Progenitor cell of endocrine pancreas (in vitro differentiated cells): Measurements from ENCODE around the gene KCNK18. TPM values are rescaled to one million over a fixed set of nuclear protein-coding genes. Genes with fewer than 3 reads are reported as not detected.
A peak's percentile ranks its signal among the peaks of the same experiment; 100 is the strongest.

Experiments used
- DNase-seq: peaks from one replicate; pipeline ENCODE4 v3.0.0; 2021; ENCODE audit warnings: low spot score; ENCODE audit not compliant: unreplicated experiment
- H3K27ac Mint-ChIP-seq: 2 replicates; pipeline ENCODE4 v1.8.0; 2021; ENCODE audit warnings: mild to moderate bottlenecking, moderate library complexity, mixed read lengths
- H3K27me3 Mint-ChIP-seq: 2 replicates; pipeline ENCODE4 v1.8.0; 2021; ENCODE audit warnings: mixed read lengths
- H3K36me3 Mint-ChIP-seq: 2 replicates; pipeline ENCODE4 v1.8.0; 2022; ENCODE audit warnings: mixed read lengths; ENCODE audit not compliant: insufficient read depth
- H3K4me1 Mint-ChIP-seq: 2 replicates; pipeline ENCODE4 v1.8.0; 2021; ENCODE audit warnings: low read depth, mixed read lengths
- H3K4me3 Mint-ChIP-seq: 2 replicates; pipeline ENCODE4 v1.8.0; 2021; ENCODE audit warnings: low read depth, mild to moderate bottlenecking, moderate library complexity, mixed read lengths
- H3K9me3 Mint-ChIP-seq: 2 replicates; pipeline ENCODE4 v1.8.0; 2021; ENCODE audit warnings: low read depth, mixed read lengths
- total RNA-seq: library from RNA; stranded (reverse); gene quantifications from 2 replicates; pipeline ENCODE4 v1.2.1, GENCODE V29; 2021
- TF ChIP-seq, protein P1 (sequence below): fragments of 200-600 bp; sonication (generic); IDR thresholded peaks from one replicate; pipeline ENCODE4 v1.5.0; 2021; ENCODE audit warnings: antibody characterized with exemption, mild to moderate bottlenecking; ENCODE audit not compliant: unreplicated experiment

Gene KCNK18
- total RNA-seq, 1 donor from 2014 or later = not detected

DNA sequence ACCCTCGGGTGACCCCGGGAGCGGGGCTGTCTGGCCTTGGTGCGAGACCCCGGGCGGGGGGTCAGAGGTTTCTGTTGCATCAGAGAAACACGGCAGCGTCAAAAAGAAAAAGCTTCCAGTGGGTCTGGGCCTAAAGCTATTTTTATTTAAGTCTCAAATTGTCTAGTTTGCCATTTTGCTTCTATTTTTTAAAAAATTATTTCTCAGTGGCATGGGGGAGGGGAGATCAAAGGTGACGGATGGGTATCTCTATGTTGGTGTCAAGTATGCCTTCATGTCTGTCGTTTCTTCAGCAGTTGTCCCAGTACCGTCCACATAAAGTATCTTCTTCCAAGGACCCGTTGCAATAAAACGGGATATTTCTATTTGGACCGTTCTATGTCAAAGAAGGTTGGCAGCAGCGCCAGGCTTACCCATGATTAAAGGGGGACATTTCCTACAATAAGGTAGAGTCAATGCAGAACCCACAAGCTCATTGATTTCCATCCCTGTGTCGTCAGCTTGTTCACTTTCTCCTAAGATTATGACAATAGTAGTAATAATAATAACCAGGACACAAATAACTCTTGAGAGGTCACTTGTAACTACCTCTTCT, 33.2 kb upstream of the KCNK18 start:
- Mint-ChIP-seq H3K27ac (no peak overlapping the region), H3K36me3 (no peaks in the 10 kb centered on the region), H3K4me3 (no peak overlapping the region), H3K4me1 (peaks cover 3% of the 10 kb centered on the region), H3K9me3 (no peaks in the 10 kb centered on the region), H3K27me3 (peaks cover 93% of the 10 kb centered on the region)
- DNase-seq = no peak
- TF ChIP-seq, protein P1, sequence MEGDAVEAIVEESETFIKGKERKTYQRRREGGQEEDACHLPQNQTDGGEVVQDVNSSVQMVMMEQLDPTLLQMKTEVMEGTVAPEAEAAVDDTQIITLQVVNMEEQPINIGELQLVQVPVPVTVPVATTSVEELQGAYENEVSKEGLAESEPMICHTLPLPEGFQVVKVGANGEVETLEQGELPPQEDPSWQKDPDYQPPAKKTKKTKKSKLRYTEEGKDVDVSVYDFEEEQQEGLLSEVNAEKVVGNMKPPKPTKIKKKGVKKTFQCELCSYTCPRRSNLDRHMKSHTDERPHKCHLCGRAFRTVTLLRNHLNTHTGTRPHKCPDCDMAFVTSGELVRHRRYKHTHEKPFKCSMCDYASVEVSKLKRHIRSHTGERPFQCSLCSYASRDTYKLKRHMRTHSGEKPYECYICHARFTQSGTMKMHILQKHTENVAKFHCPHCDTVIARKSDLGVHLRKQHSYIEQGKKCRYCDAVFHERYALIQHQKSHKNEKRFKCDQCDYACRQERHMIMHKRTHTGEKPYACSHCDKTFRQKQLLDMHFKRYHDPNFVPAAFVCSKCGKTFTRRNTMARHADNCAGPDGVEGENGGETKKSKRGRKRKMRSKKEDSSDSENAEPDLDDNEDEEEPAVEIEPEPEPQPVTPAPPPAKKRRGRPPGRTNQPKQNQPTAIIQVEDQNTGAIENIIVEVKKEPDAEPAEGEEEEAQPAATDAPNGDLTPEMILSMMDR = no peak

DNA sequence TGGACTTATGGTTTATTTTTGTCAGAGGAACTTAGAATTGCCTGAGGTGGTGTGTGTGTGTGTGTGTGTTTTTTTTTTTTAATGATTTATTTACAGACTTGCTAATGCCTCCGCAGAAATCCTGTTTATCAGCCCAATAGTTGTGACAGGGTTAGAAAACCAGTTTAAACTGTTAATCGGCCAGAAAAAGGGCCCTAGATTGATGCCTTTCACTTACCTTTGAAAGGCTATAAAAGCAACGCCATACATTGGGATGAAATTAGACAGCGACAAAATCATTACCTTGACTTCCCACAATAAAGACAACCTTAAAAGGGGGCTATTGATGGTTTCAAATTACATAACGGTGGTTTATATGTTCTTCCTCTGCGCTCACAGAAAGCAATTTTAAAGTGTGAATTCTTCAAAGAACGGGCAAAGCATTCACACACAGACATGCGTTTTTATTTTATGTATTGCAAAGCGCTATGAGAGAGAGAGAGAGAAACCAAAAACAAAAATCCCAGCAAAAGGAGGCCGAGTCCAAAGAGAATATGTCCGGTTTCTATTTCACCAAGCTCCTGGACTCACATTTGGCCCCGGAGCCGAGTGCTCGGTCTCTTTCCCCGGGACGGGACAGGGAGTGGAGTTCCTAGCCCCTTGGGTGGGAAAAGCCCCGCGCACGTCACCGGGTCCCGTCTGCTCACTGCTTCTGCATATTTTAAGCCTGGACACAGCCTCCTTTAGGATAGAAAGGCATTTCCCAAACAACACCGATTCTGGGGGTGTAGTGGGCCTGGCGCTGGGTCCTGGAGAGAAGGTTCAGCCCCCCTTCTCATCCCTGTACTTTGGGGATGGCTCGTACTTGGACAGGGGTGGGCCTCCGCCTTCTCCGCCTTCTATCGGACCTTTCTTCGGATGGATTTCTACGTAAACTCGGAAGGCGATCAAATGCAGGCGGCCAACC, 32.4 kb upstream of the KCNK18 start:
- peaks cover 3% of the 10 kb centered on the region for H3K4me1 Mint-ChIP-seq
- DNase-seq = no peak

DNA sequence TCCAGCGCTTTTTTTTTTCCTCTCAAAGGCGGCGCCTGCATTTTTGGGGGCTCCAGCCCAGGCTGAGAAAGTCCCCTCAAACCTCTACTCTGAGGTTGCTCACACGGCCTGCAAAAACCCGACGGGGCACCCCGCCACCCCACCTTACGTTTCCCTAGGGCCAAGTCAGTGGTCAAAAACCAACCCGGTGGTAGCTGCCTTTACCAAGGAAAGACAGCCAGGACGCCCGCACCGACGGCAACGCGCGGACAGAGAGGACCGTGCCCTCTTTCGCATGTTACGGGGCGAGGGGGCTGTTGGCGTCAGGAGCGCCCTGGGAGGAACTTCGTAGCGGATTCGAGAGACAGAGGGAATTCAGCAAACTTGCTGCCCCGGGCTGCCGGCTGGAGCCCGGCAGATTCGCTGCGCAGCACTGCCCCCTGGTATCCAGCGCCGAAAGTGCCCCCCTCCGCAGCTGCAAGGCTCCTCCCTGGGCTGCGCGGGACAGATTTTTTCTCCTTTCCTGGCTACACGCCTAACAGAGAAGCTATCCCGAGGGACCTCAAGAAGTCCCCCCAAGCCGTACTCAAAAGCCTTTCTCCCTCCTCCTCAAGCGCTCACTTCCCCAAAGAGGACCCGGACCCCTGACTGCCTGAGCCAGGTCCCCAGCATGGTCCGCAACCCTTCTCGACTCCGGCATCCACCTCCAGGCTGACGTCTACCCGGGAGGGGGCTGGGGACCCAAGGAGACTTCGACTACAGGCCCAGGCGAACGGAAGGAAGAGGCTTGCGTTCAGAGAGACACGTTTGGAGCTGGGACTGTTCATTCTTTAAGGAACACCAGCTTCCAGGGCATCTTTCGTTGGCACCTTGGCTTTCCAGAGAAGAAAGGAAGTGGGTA, 31.5 kb upstream of the KCNK18 start:
- peaks cover 93% of the 10 kb centered on the region for H3K27me3 Mint-ChIP-seq
- H3K36me3 Mint-ChIP-seq = no peaks in the 10 kb centered on the region

More for the DNA sequence above, 32.4 kb upstream of the KCNK18 start:
- TF ChIP-seq, protein P1 = no peak
- no peak overlapping the region for H3K27ac Mint-ChIP-seq
- no peaks in the 10 kb centered on the region for H3K9me3 Mint-ChIP-seq
- no peak overlapping the region for H3K4me3 Mint-ChIP-seq
- H3K36me3 Mint-ChIP-seq = no peaks in the 10 kb centered on the region
- peaks cover 93% of the 10 kb centered on the region for H3K27me3 Mint-ChIP-seq

DNA sequence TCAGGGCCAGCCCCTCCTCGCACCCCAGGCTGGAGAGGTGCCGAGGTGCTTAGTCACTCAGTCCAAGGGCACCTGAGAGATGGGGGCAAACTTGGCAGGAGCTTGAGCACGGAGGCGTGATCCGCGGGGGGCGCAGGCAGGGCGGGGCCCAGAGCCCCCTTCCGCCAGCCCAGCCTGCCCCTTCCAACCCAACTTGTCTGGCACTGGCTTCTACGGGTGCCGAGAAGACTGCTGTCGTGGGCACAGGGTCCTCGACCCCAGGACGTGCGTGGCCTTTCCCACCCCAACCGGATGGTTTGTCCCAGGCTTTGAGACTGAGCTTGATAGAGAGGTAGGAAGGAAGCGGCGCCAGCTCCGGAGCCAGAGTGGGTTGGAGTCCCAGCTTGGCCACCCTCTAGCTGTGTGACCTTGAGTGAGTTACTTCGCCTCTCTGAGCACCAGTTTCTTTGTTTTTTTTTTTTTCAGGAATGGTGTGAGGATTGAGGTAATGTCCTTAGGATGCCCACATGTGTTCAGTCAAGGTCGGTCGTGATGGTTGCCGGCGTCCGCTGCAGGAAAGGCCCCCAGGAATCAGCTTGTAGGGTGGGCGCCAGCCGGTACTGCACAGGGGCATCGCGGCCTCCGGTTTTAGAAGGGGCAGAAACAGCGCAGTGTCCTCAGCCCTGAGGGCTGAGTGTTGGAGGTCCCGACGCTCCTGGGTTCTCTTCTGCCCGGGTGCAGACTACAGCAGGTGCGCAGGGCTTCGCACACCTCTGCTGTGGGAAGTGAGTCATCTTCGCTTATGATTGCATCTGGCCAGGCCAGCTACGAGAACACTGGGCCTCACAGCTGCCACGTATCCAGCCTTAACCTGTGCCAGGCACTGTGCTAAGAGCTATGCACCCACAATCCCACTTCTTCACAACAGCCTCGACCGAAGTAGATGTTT, 30.6 kb upstream of the KCNK18 start:
- no peak for DNase-seq
- H3K4me1 Mint-ChIP-seq = peaks cover 3% of the 10 kb centered on the region
- H3K27ac Mint-ChIP-seq = peak overlapping the region; percentile 74
- TF ChIP-seq, protein P1 = no peak
- no peak overlapping the region for H3K4me3 Mint-ChIP-seq
- peaks cover 93% of the 10 kb centered on the region for H3K27me3 Mint-ChIP-seq
- H3K9me3 Mint-ChIP-seq = no peaks in the 10 kb centered on the region
- no peaks in the 10 kb centered on the region for H3K36me3 Mint-ChIP-seq

More for the DNA sequence above, 31.5 kb upstream of the KCNK18 start:
- Mint-ChIP-seq H3K4me1 (peaks cover 3% of the 10 kb centered on the region), H3K4me3 (no peak overlapping the region), H3K9me3 (no peaks in the 10 kb centered on the region), H3K27ac (no peak overlapping the region)
- TF ChIP-seq, protein P1 = peak; percentile 71
- peak; percentile 64 for DNase-seq
